Spleen (tissue), 7 donors: ENCODE measurements around the gene MMP25.

Source experiments
- CTCF ChIP-seq, 11 experiments: fragments of 200-600 bp in 7 of 11; fragments of 450-650 bp in 4 of 11; sonication (generic) in 4 of 11; IDR thresholded peaks in 8 of 11; conservative IDR thresholded peaks in 3 of 11; 1 replicate in 7 of 11; 2 replicates in 4 of 11; pipeline versions ENCODE4 v1.4.0 to v1.8.0; 2016 to 2021; ENCODE audit warnings: antibody characterized with exemption in 11 of 11, inconsistent platforms in 4 of 11, mild to moderate bottlenecking in 1 of 11
- POLR2A ChIP-seq, 3 donors: fragments of 450-650 bp; IDR thresholded peaks; one replicate each; pipeline ENCODE4 v1.5.1; 2017; ENCODE audit warnings: antibody characterized with exemption in 3 of 3, mild to moderate bottlenecking in 1 of 3
- POLR2AphosphoS5 ChIP-seq, 3 donors: sonication (generic); formaldehyde crosslinking; IDR thresholded peaks; one replicate each; pipeline ENCODE4 v1.5.1; 2017; ENCODE audit warnings: antibody characterized with exemption in 3 of 3
- donor health status: DM: no; HTN: no; CAD: no; lungs with moderate emphysema.
- donor health status: DM: no; HTN: no; CAD: no.
- donor health status: DM: no; HTN: no; CAD: no.

- no peak for TF ChIP-seq CTCF (IDR thresholded peaks at IDR 0.05 in 8 of 11, conservative IDR thresholded peaks at IDR 0.05 in 3 of 11)
- no peak for TF ChIP-seq POLR2A (IDR thresholded peaks at IDR 0.05)
- peak; percentile 11 to 75 (median 50) for TF ChIP-seq POLR2AphosphoS5 (IDR thresholded peaks at IDR 0.05)
Measured at GRCh38 chr16:3049921-3050481, 3.6 kb downstream of the MMP25 start.
